Hypothalamus (tissue), 51 donors: ENCODE results near the gene CELSR1.

Experiments
- DNase-seq, 51 donors: peaks; one replicate each; lab custom pipeline; 2025; lab: John Stamatoyannopoulos, UW

The CELSR1 gene

GRCh38 chr22:46465345-46465720, 72.1 kb downstream of the CELSR1 start:
- DNase-seq: no peak

GRCh38 chr22:46464701-46465344, 72.6 kb downstream of the CELSR1 start:
- no peak for DNase-seq

- no peak for DNase-seq
Observed at GRCh38 chr22:46464296-46464695, 73.1 kb downstream of the CELSR1 start.

GRCh38 chr22:46463435-46464227, 73.8 kb downstream of the CELSR1 start:
- no peak for DNase-seq

- DNase-seq: peak in 1 of 51 donors; percentile 39
Observed at GRCh38 chr22:46462726-46463371, 74.6 kb downstream of the CELSR1 start.

GRCh38 chr22:46461566-46462180, 75.7 kb downstream of the CELSR1 start:
- DNase-seq: no peak

GRCh38 chr22:46460857-46461256, 76.6 kb downstream of the CELSR1 start:
- DNase-seq: no peak

GRCh38 chr22:46459347-46460065, 77.9 kb downstream of the CELSR1 start:
- no peak for DNase-seq

GRCh38 chr22:46458525-46458924, 78.9 kb downstream of the CELSR1 start:
- no peak for DNase-seq

- no peak for DNase-seq
Observed at GRCh38 chr22:46457502-46458488, 79.6 kb downstream of the CELSR1 start.

GRCh38 chr22:46456818-46457163, 80.6 kb downstream of the CELSR1 start:
- no peak for DNase-seq

- no peak for DNase-seq
Observed at GRCh38 chr22:46455446-46455845, 82.0 kb downstream of the CELSR1 start.

GRCh38 chr22:46454504-46455269, 82.7 kb downstream of the CELSR1 start:
- no peak for DNase-seq

GRCh38 chr22:46453829-46454503, 83.5 kb downstream of the CELSR1 start:
- no peak for DNase-seq

- no peak for DNase-seq
Observed at GRCh38 chr22:46453006-46453828, 84.2 kb downstream of the CELSR1 start.

- DNase-seq: no peak
Observed at GRCh38 chr22:46452195-46453005, 85.0 kb downstream of the CELSR1 start.
